Measurements from ENCODE around the gene PTPRCAP. TPM values are rescaled to one million over a fixed set of nuclear protein-coding genes. Genes with fewer than 3 reads are reported as not detected.
A peak's percentile ranks its signal among the peaks of the same experiment; 100 is the strongest.

PTPRCAP gene
- total and polyA plus RNA-seq, 9 of the 15 experiments (the other 6 are each of a cell fraction or from before 2014, with no cell fraction given) = 0.22 to 2.0 (median 1.1) TPM; not detected in 4

DNA sequence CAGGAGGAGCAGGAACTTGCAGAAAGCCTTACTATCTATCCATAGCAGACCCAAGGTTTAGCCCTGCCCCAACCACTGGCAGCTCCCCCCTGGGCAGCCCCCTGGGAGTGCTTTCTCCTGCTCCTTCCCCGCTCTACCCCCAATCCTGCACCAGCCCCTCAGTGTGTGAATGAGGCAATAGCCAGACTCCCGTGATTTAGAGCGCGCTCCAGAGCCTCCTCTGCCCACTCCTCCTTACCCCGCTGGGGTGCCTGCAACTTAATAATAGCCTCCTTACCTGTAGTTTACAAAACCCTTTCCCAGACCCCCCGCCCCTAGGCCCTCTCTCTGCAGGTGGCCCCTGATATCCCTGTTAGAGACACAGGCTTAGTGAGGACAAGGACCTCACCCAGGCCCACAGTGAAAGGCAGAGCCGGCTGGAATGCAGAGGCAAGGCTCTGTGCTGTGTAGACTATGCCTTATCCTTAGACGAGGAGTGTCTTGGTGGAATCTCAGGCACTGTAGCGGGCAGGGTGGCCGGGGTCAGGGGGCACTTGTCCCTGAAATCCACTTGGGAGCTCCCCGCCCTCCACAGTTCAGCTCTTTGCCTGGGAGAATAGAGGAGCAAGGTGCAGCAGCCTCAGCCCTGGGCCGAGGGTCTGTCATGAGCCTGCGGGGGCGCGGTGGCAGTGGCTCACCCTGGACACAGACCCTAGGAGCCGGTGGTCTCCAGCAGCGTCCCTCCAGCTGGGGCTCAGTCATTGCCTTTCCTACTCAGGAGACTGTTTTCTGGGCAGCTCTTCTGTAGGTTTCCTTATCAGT lies 26.3 kb downstream of the PTPRCAP start:
- no peak overlapping the region for H2AFZ ChIP-seq (ENCODE audit: low read depth, low read length)
- peak overlapping the region in 1 of 2 experiments; percentile 84; a peak in 2 of 4 replicates for H3K9ac ChIP-seq (ENCODE audit: insufficient read depth in 1 of 2, low read depth in 2 of 2, low read length in 2 of 2)
- CTCF ChIA-PET (ENCODE audit: low intra/inter-chr PET ratio) = no interaction called here
- 57% methylated on average over 17 of the region's 17 CpGs for WGBS (ENCODE audit: insufficient coverage, low coverage, missing lambda C conversion rate)
- intact Hi-C loops (cut with micrococcal nuclease) = no loop called here
- no peaks in the 10 kb centered on the region for H3K9me3 ChIP-seq (replicated peaks; ENCODE audit: control insufficient read depth, insufficient read depth, low read depth, low read length)
- no peaks in the 10 kb centered on the region for H3K9me1 ChIP-seq (ENCODE audit: control insufficient read depth, insufficient read depth, low read length)
- H4K20me1 ChIP-seq (replicated peaks; ENCODE audit: control insufficient read depth, insufficient read depth, low read length) = no peaks in the 10 kb centered on the region; the same call in 1 of the 2 replicates
- no peak for DNase-seq (ENCODE audit: extremely low read depth in 1 of 4, low spot score in 3 of 4)
- POLR2A ChIA-PET = interaction anchor here (0.5 to 3.0 kb wide), 7 partner anchors 9 to 842 kb away, joined by 3 to 19 read pairs (median 3); partner anchors contain the start of gene PPP1CA
- ATAC-seq = peak; percentile 3; the same call in 1 of the 3 replicates
- no peaks in the 10 kb centered on the region for H3K27me3 ChIP-seq (ENCODE audit: control insufficient read depth in 2 of 2, insufficient read depth in 2 of 2, low read length in 2 of 2)
- H3K4me1 ChIP-seq (replicated peaks in 1 of 2; ENCODE audit: control insufficient read depth in 2 of 2, insufficient read depth in 2 of 2, low read length in 2 of 2) = peaks cover 21 to 65% of the 10 kb centered on the region in 2 experiments
- no peaks in the 10 kb centered on the region for H3K36me3 ChIP-seq (ENCODE audit: control insufficient read depth, insufficient read depth, low read length)
- no peak overlapping the region for H3K4me3 ChIP-seq
- FAIRE-seq = peak; percentile 59
- TF ChIP-seq POLR2G (IDR thresholded peaks at IDR 0.05; ENCODE audit: low read depth, low read length) = 0 out of 2 replicates have a peak, but pooled peaks have one; percentile 24
- no peak for TF ChIP-seq SPI1 (IDR thresholded peaks at IDR 0.05; ENCODE audit: borderline replicate concordance, low read depth, low read length)
- TF ChIP-seq KDM5B (IDR thresholded peaks at IDR 0.05; ENCODE audit: insufficient replicate concordance, low read depth, low read length) = peak; percentile 18
- no peaks in the 10 kb centered on the region for H3K79me2 ChIP-seq (ENCODE audit: control insufficient read depth, insufficient read depth, low read length)
- H3K27ac ChIP-seq (ENCODE audit: extremely low read depth, low read depth, low read length) = no peak overlapping the region
- in situ Hi-C loops (cut with MboI) = no loop called here
- H3K4me2 ChIP-seq (ENCODE audit: insufficient read depth, low read length) = no peak overlapping the region; the same call in 1 of the 2 replicates
- BruUV-seq (replicated peaks) = no TSS peak

DNA sequence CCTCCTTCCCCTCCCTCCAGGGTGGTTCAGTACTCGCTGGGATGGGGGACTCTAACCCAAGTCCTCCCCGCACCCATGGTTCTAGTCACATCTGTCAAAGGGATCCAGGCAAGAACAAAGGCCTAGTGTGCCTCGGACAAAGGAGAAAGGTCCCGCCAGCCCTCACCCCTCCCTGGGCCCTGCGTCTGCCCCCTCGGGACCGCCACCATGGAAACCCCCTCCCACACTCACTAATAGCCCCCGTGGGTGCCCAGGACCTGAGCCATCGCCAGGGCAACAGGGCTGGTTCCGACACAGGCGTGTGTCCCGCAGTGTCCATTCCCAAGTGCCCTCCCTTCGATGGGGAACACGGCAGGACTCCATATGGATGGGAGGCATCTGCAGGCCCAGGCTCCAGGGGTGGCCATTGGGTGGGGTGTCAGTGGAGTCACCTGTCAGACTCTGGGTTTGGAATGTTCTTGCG lies 27.1 kb downstream of the PTPRCAP start:
- Histone ChIP-seq H2AFZ (ENCODE audit: low read depth, low read length) (no peak overlapping the region), H3K9ac (ENCODE audit: insufficient read depth in 1 of 2, low read depth in 2 of 2, low read length in 2 of 2) (peak overlapping the region in 1 of 2 experiments; percentile 69; a peak in 2 of 4 replicates), H3K36me3 (ENCODE audit: control insufficient read depth, insufficient read depth, low read length) (no peaks in the 10 kb centered on the region), H3K4me1 (replicated peaks in 1 of 2; ENCODE audit: control insufficient read depth in 2 of 2, insufficient read depth in 2 of 2, low read length in 2 of 2) (peaks cover 21 to 66% of the 10 kb centered on the region in 2 experiments), H3K27ac (ENCODE audit: extremely low read depth, low read depth, low read length) (no peak overlapping the region), H3K9me1 (ENCODE audit: control insufficient read depth, insufficient read depth, low read length) (no peaks in the 10 kb centered on the region), H3K9me3 (replicated peaks; ENCODE audit: control insufficient read depth, insufficient read depth, low read depth, low read length) (no peaks in the 10 kb centered on the region), H3K4me3 (no peak overlapping the region), H3K4me2 (ENCODE audit: insufficient read depth, low read length) (no peak overlapping the region), H3K79me2 (ENCODE audit: control insufficient read depth, insufficient read depth, low read length) (no peaks in the 10 kb centered on the region), H4K20me1 (replicated peaks; ENCODE audit: control insufficient read depth, insufficient read depth, low read length) (no peaks in the 10 kb centered on the region; the same call in 1 of the 2 replicates), H3K27me3 (ENCODE audit: control insufficient read depth in 2 of 2, insufficient read depth in 2 of 2, low read length in 2 of 2) (no peaks in the 10 kb centered on the region)
- ATAC-seq (no peak), FAIRE-seq (no peak), DNase-seq (ENCODE audit: extremely low read depth in 1 of 4, low spot score in 3 of 4) (no peak)
- ChIA-PET POLR2A (no interaction called here), CTCF (ENCODE audit: low intra/inter-chr PET ratio) (no interaction called here)
- intact Hi-C loops (cut with micrococcal nuclease) (no loop called here), in situ Hi-C loops (cut with MboI) (no loop called here)
- WGBS (ENCODE audit: insufficient coverage, low coverage, missing lambda C conversion rate) = 57% methylated on average over 5 of the region's 15 CpGs
- BruUV-seq (replicated peaks) = no TSS peak
- TF ChIP-seq, protein P1, sequence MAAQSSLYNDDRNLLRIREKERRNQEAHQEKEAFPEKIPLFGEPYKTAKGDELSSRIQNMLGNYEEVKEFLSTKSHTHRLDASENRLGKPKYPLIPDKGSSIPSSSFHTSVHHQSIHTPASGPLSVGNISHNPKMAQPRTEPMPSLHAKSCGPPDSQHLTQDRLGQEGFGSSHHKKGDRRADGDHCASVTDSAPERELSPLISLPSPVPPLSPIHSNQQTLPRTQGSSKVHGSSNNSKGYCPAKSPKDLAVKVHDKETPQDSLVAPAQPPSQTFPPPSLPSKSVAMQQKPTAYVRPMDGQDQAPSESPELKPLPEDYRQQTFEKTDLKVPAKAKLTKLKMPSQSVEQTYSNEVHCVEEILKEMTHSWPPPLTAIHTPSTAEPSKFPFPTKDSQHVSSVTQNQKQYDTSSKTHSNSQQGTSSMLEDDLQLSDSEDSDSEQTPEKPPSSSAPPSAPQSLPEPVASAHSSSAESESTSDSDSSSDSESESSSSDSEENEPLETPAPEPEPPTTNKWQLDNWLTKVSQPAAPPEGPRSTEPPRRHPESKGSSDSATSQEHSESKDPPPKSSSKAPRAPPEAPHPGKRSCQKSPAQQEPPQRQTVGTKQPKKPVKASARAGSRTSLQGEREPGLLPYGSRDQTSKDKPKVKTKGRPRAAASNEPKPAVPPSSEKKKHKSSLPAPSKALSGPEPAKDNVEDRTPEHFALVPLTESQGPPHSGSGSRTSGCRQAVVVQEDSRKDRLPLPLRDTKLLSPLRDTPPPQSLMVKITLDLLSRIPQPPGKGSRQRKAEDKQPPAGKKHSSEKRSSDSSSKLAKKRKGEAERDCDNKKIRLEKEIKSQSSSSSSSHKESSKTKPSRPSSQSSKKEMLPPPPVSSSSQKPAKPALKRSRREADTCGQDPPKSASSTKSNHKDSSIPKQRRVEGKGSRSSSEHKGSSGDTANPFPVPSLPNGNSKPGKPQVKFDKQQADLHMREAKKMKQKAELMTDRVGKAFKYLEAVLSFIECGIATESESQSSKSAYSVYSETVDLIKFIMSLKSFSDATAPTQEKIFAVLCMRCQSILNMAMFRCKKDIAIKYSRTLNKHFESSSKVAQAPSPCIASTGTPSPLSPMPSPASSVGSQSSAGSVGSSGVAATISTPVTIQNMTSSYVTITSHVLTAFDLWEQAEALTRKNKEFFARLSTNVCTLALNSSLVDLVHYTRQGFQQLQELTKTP (IDR thresholded peaks at IDR 0.05; ENCODE audit: low read depth in 1 of 2, partially characterized antibody in 2 of 2) = no peak
- no peak for TF ChIP-seq KAT2B (IDR thresholded peaks at IDR 0.05; ENCODE audit: low read depth, low read length)
- TF ChIP-seq ZNF212 (CRISPR knock-in tag; IDR thresholded peaks at IDR 0.05) = no peak
